HepG2 (cell line): ENCODE results near the gene GADD45B. TPM values are rescaled to one million over a fixed set of nuclear protein-coding genes. Genes with fewer than 3 reads are reported as not detected.
A peak's percentile ranks its signal among the peaks of the same experiment; 100 is the strongest.

Experiments used
- ARID3A ChIP-seq: IDR thresholded peaks from 2 replicates; pipeline ENCODE4 v1.6.1; 2012; ENCODE audit warnings: low read depth, low read length, improper control_type of control experiment
- BCL3 ChIP-seq: sonication (generic); formaldehyde crosslinking; IDR thresholded peaks from 2 replicates; pipeline ENCODE4 v1.5.1; 2020; ENCODE audit warnings: mild to moderate bottlenecking, missing genetic modification reagents, moderate library complexity
- HNRNPK ChIP-seq: fragments of 200-400 bp; formaldehyde crosslinking; IDR thresholded peaks from 2 replicates; pipeline ENCODE4 v1.6.1; 2018; ENCODE audit warnings: low read length, low read depth, moderate library complexity, mild to moderate bottlenecking; ENCODE audit not compliant: poor library complexity, severe bottlenecking
- MNT ChIP-seq: fragments of 450-650 bp; IDR thresholded peaks from 2 replicates; pipeline ENCODE4 v1.6.1; 2016
- MTA3 ChIP-seq: sonication (generic); formaldehyde crosslinking; IDR thresholded peaks from 2 replicates; pipeline ENCODE4 v1.4.0; 2020; ENCODE audit warnings: missing genetic modification reagents
- NFYC ChIP-seq: IDR thresholded peaks from 2 replicates; pipeline ENCODE4 v1.6.1; 2016; ENCODE audit warnings: missing genetic modification reagents, missing compliant biosample characterization
- PRDM10 ChIP-seq: sonication (generic); formaldehyde crosslinking; IDR thresholded peaks from 2 replicates; pipeline ENCODE4 v1.4.0; 2020; ENCODE audit warnings: low read depth, missing genetic modification reagents
- TBX2 ChIP-seq: sonication (generic); formaldehyde crosslinking; IDR thresholded peaks from 2 replicates; pipeline ENCODE4 v1.5.0; 2020; ENCODE audit warnings: missing genetic modification reagents, mild to moderate bottlenecking, borderline replicate concordance
- ZBTB46 ChIP-seq: sonication (generic); formaldehyde crosslinking; IDR thresholded peaks from 2 replicates; pipeline ENCODE4 v1.4.0; 2020; ENCODE audit warnings: mild to moderate bottlenecking, missing genetic modification reagents, borderline replicate concordance
- ZNF17 ChIP-seq: sonication (generic); formaldehyde crosslinking; IDR thresholded peaks from 2 replicates; pipeline ENCODE4 v1.5.0; 2020; ENCODE audit warnings: mild to moderate bottlenecking, missing genetic modification reagents
- ZNF232 ChIP-seq: sonication (generic); formaldehyde crosslinking; IDR thresholded peaks from 2 replicates; pipeline ENCODE4 v1.4.0; 2020; ENCODE audit warnings: missing genetic modification reagents, borderline replicate concordance
- ZNF557 ChIP-seq: sonication (generic); formaldehyde crosslinking; IDR thresholded peaks from 2 replicates; pipeline ENCODE4 v1.4.0; 2020; ENCODE audit warnings: missing genetic modification reagents
- ZNF740 ChIP-seq: sonication (generic); formaldehyde crosslinking; IDR thresholded peaks from 2 replicates; pipeline ENCODE4 v1.4.0; 2020; ENCODE audit warnings: missing genetic modification reagents
- ZNF841 ChIP-seq: sonication (generic); formaldehyde crosslinking; IDR thresholded peaks from 2 replicates; pipeline ENCODE4 v1.8.1; 2023; ENCODE audit warnings: missing genetic modification reagents, borderline replicate concordance
- polyA plus RNA-seq, 8 experiments: library from polyadenylated mRNA; depleted of rRNA in 3 of 8; stranded (reverse) in 7 of 8; unstranded in 1 of 8; fragments of >200 nt; fragmentation: Illumina TruSeq in 4 of 8; extraction: Trizol in 4 of 8; gene quantifications; 2 replicates each; pipeline versions ENCODE4 v1.2.1 to v1.2.3, GENCODE V29; 2011 to 2016; ENCODE audit warnings: low read depth in 4 of 8, missing spikeins in 1 of 8, mixed read lengths in 1 of 8; ENCODE audit not compliant: insufficient read depth in 1 of 8
- total RNA-seq, 5 experiments: library from RNA; depleted of rRNA; stranded (reverse); fragments of >200 nt; fragmentation: Illumina TruSeq; extraction: Trizol; gene quantifications; 2 replicates each; pipeline ENCODE4 v1.2.3, GENCODE V29; 2016; ENCODE audit warnings: low read depth in 1 of 5

The GADD45B gene
- total and polyA plus RNA-seq, 2 of the 13 experiments (the other 11 are each of a cell fraction or from before 2014, with no cell fraction given) = 4.6 to 34.1 TPM

GRCh38 chr19:2462635-2463421 lies 13.1 kb upstream of the GADD45B start (continued):
- no peak for TF ChIP-seq NFYC (CRISPR knock-in tag)
- TF ChIP-seq PRDM10 = peak; percentile 62; the same call in 1 of the 2 replicates
- peak; percentile 93 for TF ChIP-seq ARID3A
- TF ChIP-seq BCL3 (CRISPR knock-in tag) = no peak; the same call in 1 of the 2 replicates
- TF ChIP-seq ZNF557 = no peak
- TF ChIP-seq ZNF17 (CRISPR knock-in tag) = no peak
- no peak for TF ChIP-seq ZBTB46 (CRISPR knock-in tag)
- TF ChIP-seq ZNF740 (CRISPR knock-in tag) = peak; percentile 53; the same call in 1 of the 2 replicates
- TF ChIP-seq MNT = 0 out of 2 replicates have a peak, but pooled peaks have one; percentile 6
- peak; percentile 85 for TF ChIP-seq TBX2 (CRISPR knock-in tag)
- TF ChIP-seq ZNF232 = peak; percentile 51; the same call in 1 of the 2 replicates
- no peak for TF ChIP-seq HNRNPK
- TF ChIP-seq ZNF841 = 0 out of 2 replicates have a peak, but pooled peaks have one; percentile 45
- TF ChIP-seq MTA3 = no peak
